Activated CD4-positive, alpha-beta T cell treated with anti-CD3 and anti-CD28 coated beads for 36 hours (primary cell): ENCODE results near the gene PSENEN. TPM values are rescaled to one million over a fixed set of nuclear protein-coding genes. Genes with fewer than 3 reads are reported as not detected.

Experiments used
- ATAC-seq: fragments of 200-7000 bp; cut with Tn5 transposase; one replicate; pipeline ENCODE4 v1.10.0; 2021; ENCODE audit warnings: mild to moderate bottlenecking, moderate library complexity
- CTCF ChIA-PET: fragments of 350-600 bp; sonication (Branson Sonifier 250); formaldehyde crosslinking; loops from one replicate; lab custom pipeline; 2021; ENCODE audit warnings: antibody characterized with exemption; lab: Charles Lee
- POLR2A ChIA-PET: fragments of 350-600 bp; sonication (Branson Sonifier 250); formaldehyde crosslinking; loops from one replicate; lab custom pipeline; 2021; ENCODE audit warnings: antibody characterized with exemption, inconsistent platforms; lab: Charles Lee
- DNase-seq: peaks from one replicate; pipeline ENCODE4 v3.0.0-alpha.2; 2020
- H3K27ac Mint-ChIP-seq: one replicate; pipeline ENCODE4 v1.8.0; 2021; ENCODE audit warnings: mixed read lengths
- H3K27me3 Mint-ChIP-seq: one replicate; pipeline ENCODE4 v1.8.0; 2021; ENCODE audit warnings: mixed read lengths
- H3K36me3 Mint-ChIP-seq: one replicate; pipeline ENCODE4 v1.8.0; 2021; ENCODE audit warnings: low read depth, mixed read lengths
- H3K4me1 Mint-ChIP-seq: one replicate; pipeline ENCODE4 v1.8.0; 2021; ENCODE audit warnings: mixed read lengths
- H3K4me3 Mint-ChIP-seq: one replicate; pipeline ENCODE4 v1.8.0; 2021; ENCODE audit warnings: mild to moderate bottlenecking, moderate library complexity, mixed read lengths
- H3K9me3 Mint-ChIP-seq: one replicate; pipeline ENCODE4 v1.8.0; 2021; ENCODE audit warnings: low read depth, mixed read lengths
- intact Hi-C, 2 experiments: fragments of 100-400 bp; cut with DNase I in 1 of 2; cut with micrococcal nuclease in 1 of 2; formaldehyde crosslinking; loops; one replicate each; pipeline versions ENCODE4 v1.14.2 to v1.15.1; 2022 to 2024; cut with DNase I, micrococcal nuclease
- total RNA-seq, 2 experiments: library from RNA; stranded (reverse); gene quantifications; one replicate each; pipeline ENCODE4 v1.2.3, GENCODE V29; 2021

PSENEN gene
- total RNA-seq, 2 experiments from 2014 or later: 36.0 to 37.9 TPM

DNA sequence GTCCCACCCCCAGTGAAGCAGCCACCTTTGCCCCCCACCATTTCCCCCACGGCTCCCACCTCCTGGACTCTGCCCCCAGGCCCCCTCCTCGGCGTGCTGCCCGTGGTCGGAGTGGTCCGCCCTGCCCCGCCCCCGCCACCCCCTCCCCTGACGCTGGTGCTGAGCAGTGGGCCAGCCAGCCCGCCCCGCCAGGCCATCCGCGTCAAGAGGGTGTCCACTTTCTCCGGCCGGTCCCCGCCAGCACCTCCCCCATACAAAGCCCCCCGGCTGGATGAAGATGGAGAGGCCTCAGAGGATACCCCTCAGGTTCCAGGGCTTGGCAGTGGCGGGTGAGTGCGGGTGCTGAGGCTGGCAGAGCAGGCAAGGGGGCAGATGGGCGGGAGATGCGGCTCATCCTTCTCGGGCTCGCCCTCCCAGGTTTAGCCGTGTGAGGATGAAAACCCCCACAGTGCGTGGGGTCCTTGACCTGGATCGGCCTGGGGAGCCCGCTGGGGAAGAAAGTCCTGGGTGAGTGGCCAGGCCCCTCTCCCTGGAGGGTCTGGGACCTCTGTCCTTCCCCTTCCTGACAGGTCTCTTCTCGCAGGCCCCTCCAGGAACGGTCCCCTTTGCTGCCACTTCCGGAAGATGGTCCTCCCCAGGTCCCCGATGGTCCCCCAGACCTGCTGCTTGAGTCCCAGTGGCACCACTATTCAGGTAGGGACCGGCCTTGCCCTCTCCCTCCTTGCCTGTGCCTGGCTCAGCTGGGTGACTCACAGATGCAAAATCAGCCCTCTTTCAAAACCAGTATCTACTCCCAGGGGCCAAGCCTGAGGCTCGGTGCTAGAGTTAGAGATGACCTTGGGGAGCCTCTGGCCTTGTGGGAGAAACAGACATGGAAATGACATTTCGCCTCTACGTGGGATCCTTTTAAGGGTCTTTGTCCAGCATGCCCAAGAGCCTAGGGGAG lies 12.0 kb upstream of the PSENEN start:
- POLR2A ChIA-PET: no interaction called here

DNA sequence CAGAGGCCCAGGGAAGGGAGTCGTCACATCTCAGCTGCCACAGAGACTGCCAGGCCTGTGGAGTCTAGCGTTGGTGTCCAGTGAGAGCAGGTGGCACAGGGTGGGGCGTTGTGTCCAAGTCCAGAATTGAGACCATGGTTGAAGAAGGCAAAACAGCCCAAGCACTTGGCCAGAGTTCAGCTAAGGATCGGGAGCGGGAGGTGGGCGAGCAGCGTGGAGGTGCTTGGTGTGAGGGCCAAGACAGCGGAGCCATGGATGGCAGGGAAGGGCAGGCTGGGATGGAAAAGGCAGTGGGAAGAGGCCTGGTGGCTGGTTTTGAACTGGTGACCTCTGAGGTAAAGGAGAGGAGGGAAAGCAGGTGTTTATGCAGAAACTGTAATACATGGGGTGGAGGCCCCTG lies 11.2 kb upstream of the PSENEN start:
- intact Hi-C loops: no loop called here
- Mint-ChIP-seq H3K36me3 (peaks cover 49% of the 10 kb centered on the region), H3K27ac (no peak overlapping the region), H3K27me3 (no peaks in the 10 kb centered on the region), H3K4me3 (no peak overlapping the region), H3K4me1 (no peaks in the 10 kb centered on the region), H3K9me3 (no peaks in the 10 kb centered on the region)
- CTCF ChIA-PET: no interaction called here
- POLR2A ChIA-PET: no interaction called here
- ATAC-seq (no peak), DNase-seq (no peak)

More for the DNA sequence above, 12.0 kb upstream of the PSENEN start:
- no peak for ATAC-seq
- CTCF ChIA-PET: no interaction called here
- Mint-ChIP-seq H3K4me1 (no peaks in the 10 kb centered on the region), H3K4me3 (no peak overlapping the region), H3K27ac (peak overlapping the region; percentile 4), H3K27me3 (no peaks in the 10 kb centered on the region), H3K9me3 (no peaks in the 10 kb centered on the region), H3K36me3 (peaks cover 53% of the 10 kb centered on the region)
- intact Hi-C loops: no loop called here
- no peak for DNase-seq

DNA sequence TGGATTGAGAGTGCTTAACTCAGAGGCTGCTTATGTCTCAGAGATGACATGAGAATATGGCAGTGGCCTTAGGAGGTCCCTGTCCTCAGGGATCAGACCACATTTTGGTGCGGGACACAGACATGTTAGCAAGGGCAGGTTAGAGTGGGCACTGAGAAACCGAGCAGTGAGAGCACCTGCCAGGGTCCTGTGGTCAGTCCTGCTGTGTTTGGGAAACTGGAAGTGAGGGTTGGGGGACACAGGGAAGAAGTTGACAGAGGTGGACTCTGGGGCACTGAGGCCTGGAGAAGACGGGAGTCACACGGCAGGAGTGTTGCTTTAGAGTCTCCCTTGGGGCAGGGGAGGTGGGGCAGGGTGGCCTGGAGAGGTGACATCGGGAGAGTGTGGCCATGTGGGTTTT lies 10.6 kb upstream of the PSENEN start:
- CTCF ChIA-PET: no interaction called here
- Mint-ChIP-seq H3K27ac (peak overlapping the region; percentile 14), H3K36me3 (peaks cover 45% of the 10 kb centered on the region), H3K4me3 (no peak overlapping the region), H3K4me1 (peaks cover 3% of the 10 kb centered on the region), H3K27me3 (no peaks in the 10 kb centered on the region), H3K9me3 (no peaks in the 10 kb centered on the region)
- POLR2A ChIA-PET: no interaction called here
- ATAC-seq (no peak), DNase-seq (no peak)
- intact Hi-C loops: no loop called here

DNA sequence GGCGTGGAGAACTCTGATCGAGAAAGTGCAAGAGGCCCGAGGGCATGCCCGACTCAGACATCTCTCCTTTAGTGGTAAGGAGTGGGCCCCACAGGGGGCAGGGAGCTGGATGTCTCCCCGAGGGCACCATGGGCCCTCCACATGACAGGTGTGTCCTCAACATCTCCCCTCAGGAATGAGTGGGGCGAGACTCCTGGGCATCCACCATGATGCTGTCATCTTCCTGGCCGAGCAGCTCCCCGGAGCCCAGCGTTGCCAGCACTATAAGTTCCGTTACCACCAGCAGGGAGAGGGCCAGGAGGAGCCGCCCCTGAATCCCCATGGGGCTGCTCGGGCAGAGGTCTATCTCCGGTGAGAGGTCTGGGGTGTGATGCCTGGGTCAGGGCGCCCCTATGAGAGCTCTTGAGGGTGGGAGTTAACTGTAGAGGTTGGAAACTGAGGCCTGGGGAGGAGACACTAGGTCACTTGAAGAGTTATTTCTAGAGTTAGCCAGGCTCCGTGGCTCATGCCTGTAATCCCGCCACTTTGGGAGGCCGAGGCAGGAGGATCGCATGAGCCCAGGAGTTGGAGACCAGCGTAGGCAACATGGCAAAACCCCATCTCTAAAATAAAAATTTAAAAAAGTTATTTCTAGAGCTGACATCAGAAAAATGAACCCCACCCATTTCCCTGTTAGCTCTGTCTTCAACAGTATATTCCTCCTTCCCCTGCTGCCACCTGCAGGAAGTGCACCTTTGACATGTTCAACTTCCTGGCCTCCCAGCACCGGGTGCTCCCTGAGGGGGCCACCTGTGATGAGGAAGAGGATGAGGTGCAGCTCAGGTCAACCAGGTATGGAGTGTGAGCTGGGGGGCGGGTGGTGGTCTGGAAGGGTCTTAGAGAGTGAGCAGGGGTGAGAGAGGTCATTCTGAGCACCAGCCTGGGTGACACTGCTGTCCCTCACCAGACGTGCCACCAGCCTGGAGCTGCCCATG lies 8.3 kb upstream of the PSENEN start:
- ChIA-PET POLR2A (interaction anchor here (1.4 kb wide), 1 partner anchor 35 kb away, joined by 6 read pairs; no protein-coding TSS in a partner anchor), CTCF (interaction anchor here (0.6 to 1.9 kb wide), 10 partner anchors 11 to 170 kb away, joined by 3 to 6 read pairs (median 3); partner anchors contain the start of gene LIN37)
- Mint-ChIP-seq H3K4me3 (no peak overlapping the region), H3K27me3 (no peaks in the 10 kb centered on the region), H3K4me1 (peaks cover 5% of the 10 kb centered on the region), H3K27ac (peak overlapping the region; percentile 52), H3K9me3 (no peaks in the 10 kb centered on the region), H3K36me3 (peaks cover 36% of the 10 kb centered on the region)
- intact Hi-C loops: no loop called here
- DNase-seq: peak; percentile 62
- ATAC-seq: no peak

DNA sequence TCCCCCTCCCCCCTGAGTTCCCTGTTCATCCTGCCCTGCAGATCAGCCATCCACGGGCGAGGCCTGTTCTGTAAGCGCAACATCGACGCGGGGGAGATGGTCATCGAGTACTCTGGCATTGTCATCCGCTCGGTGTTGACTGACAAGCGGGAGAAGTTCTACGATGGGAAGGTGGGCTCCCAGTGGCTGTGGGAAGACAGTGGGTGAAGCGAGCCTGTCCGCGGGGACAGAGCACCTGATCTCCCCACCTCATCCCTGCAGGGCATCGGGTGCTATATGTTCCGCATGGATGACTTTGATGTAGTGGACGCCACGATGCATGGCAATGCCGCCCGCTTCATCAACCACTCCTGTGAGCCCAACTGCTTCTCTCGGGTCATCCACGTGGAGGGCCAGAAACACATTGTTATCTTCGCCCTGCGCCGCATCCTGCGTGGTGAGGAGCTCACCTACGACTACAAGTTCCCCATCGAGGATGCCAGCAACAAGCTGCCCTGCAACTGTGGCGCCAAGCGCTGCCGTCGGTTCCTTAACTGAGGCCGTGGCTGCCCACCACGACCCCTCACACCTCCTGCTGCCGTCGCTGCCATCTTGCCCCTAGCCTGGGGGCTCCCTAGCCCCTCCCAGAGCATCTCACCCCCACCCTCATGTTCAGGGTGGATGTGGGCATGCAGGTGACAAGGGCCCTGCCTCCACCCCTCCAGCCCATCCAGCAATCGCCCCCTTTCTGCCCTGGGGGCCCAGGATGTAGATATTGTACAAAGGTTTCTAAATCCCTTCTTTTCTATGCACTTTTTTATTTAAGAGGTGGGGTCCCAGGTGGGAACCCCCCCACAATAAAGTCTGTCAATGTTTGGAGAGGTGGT lies 7.2 kb upstream of the PSENEN start:
- Mint-ChIP-seq H3K4me3 (no peak overlapping the region), H3K4me1 (peaks cover 13% of the 10 kb centered on the region), H3K27ac (peak overlapping the region; percentile 45), H3K9me3 (no peaks in the 10 kb centered on the region), H3K36me3 (peaks cover 44% of the 10 kb centered on the region), H3K27me3 (no peaks in the 10 kb centered on the region)
- POLR2A ChIA-PET: interaction anchor here (1.4 kb wide), 1 partner anchor 36 kb away, joined by 6 read pairs; no protein-coding TSS in a partner anchor
- intact Hi-C loops: no loop called here
- DNase-seq: no peak
- no peak for ATAC-seq
- CTCF ChIA-PET: interaction anchor here (0.6 to 1.9 kb wide), 5 partner anchors 18 to 168 kb away, joined by 3 to 6 read pairs (median 4); no protein-coding TSS in a partner anchor

DNA sequence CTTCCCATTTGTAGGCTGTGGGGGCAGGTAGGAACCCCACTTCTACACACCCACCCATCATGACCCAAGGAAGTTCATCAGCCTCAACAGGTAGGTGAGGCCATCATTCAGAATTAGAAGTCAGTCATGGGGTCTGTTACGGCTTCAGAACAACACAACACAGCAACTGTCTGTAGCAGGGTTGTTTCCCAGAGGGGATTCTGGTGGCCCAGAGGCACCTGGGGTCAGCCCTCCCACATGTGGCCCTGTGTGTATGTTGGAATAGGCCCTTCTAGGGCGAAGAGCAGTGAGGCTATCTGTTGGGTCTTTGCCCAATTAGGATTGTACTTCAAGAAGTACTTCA lies 6.6 kb upstream of the PSENEN start:
- no peaks in the 10 kb centered on the region for H3K9me3 Mint-ChIP-seq
- ChIA-PET CTCF (interaction anchor here (2.2 kb wide), 1 partner anchor 26 kb away, joined by 14 read pairs; no protein-coding TSS in a partner anchor), POLR2A (interaction anchor here (0.6 kb wide), 1 partner anchor 20 kb away, joined by 3 read pairs; no protein-coding TSS in a partner anchor)
- H3K4me3 Mint-ChIP-seq: no peak overlapping the region
- H3K4me1 Mint-ChIP-seq: peaks cover 19% of the 10 kb centered on the region
- peaks cover 45% of the 10 kb centered on the region for H3K36me3 Mint-ChIP-seq
- intact Hi-C loops: no loop called here
- no peak for ATAC-seq
- no peaks in the 10 kb centered on the region for H3K27me3 Mint-ChIP-seq
- no peak for DNase-seq
- H3K27ac Mint-ChIP-seq: peak overlapping the region; percentile 45

DNA sequence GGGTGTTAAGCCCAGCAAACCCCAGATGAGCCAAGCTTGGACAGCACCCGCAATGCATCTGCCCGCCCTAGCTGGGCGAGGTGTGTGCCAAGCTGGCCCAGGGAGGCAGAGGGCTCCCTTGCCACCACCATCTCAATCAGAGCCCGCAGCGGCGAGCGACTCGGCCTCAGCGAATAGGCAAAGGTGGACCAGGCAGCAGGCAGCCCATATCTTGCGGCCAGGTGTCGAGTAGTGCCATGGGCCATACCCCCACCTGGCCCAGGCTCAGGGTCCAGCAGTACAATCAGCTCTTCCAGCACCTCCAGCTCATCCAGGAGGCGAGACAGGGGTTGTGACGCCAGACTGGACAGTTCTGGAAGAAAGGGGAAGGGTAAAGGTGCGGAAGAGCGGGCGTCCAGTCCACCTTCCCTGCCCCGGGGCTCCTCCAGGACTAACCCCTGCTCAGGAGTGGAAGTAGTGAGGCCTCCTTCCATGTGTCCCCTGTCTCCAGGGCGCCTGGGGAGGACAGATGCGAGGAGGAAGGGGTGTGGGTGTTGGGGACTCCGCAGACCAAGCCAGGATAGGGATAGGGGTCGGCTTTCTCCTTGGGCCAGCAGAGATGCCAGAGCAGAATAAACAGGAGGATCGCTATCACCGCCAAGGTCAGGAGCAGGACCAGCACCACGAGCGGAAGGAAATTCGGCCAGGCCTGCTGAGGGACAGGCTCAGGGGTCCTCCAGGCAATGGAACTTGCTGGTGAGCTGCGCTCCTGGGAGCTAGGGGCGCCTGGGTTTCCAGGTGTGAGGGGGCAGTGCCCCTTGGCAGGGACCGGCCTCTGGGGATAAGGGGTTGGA lies 6.0 kb upstream of the PSENEN start:
- H3K36me3 Mint-ChIP-seq: peaks cover 47% of the 10 kb centered on the region

DNA sequence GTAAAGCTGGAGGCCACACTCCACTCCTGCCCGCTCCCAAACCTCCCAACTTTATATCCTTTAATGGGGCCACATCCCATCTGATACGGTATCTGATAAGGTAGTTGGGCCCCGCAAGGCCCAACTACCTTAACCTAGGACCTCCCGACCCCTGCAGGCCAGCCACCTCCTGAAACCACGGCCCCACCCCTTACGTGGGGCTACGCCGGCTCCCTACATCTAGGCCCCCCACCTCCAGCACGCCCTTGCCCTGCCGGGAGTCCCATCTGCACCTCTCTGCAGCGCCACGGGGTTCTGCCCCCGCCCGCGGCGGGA lies 5.4 kb upstream of the PSENEN start:
- Mint-ChIP-seq H3K4me1 (peaks cover 26% of the 10 kb centered on the region), H3K27ac (no peak overlapping the region), H3K36me3 (peaks cover 52% of the 10 kb centered on the region), H3K4me3 (peak overlapping the region; percentile 82), H3K27me3 (no peaks in the 10 kb centered on the region), H3K9me3 (no peaks in the 10 kb centered on the region)
- intact Hi-C loops: loop anchor here (1.0 to 10.0 kb wide), 14 partner anchors 18 to 595 kb away; partner anchors contain the start of genes APLP1 (in 1 of the 2), ARHGAP33 (in 1 of the 2), ETV2 (in 1 of the 2) and FXYD7 (in 1 of the 2)
- DNase-seq (no peak), ATAC-seq (peak; percentile 1)
- ChIA-PET POLR2A (interaction anchor here (0.6 to 1.3 kb wide), 8 partner anchors 10 to 50 kb away, joined by 3 to 6 read pairs (median 4); no protein-coding TSS in a partner anchor), CTCF (interaction anchor here (0.6 to 2.2 kb wide), 8 partner anchors 9 to 274 kb away, joined by 3 to 14 read pairs (median 3); partner anchors contain the start of genes ALKBH6 and HAUS5)

More for the DNA sequence above, 6.0 kb upstream of the PSENEN start:
- DNase-seq (no peak), ATAC-seq (no peak)
- peak overlapping the region; percentile 82 for H3K4me3 Mint-ChIP-seq
- no peaks in the 10 kb centered on the region for H3K9me3 Mint-ChIP-seq
- intact Hi-C loops: loop anchor here (1.0 to 10.0 kb wide), 14 partner anchors 19 to 595 kb away; partner anchors contain the start of genes APLP1 (in 1 of the 2), ARHGAP33 (in 1 of the 2), ETV2 (in 1 of the 2) and FXYD7 (in 1 of the 2)
- peaks cover 25% of the 10 kb centered on the region for H3K4me1 Mint-ChIP-seq
- ChIA-PET CTCF (interaction anchor here (0.6 to 2.2 kb wide), 5 partner anchors 12 to 275 kb away, joined by 3 to 14 read pairs (median 4); partner anchors contain the start of gene ALKBH6), POLR2A (interaction anchor here (0.6 to 1.3 kb wide), 3 partner anchors 9 to 37 kb away, joined by 3 read pairs; no protein-coding TSS in a partner anchor)
- no peak overlapping the region for H3K27ac Mint-ChIP-seq
- no peaks in the 10 kb centered on the region for H3K27me3 Mint-ChIP-seq

DNA sequence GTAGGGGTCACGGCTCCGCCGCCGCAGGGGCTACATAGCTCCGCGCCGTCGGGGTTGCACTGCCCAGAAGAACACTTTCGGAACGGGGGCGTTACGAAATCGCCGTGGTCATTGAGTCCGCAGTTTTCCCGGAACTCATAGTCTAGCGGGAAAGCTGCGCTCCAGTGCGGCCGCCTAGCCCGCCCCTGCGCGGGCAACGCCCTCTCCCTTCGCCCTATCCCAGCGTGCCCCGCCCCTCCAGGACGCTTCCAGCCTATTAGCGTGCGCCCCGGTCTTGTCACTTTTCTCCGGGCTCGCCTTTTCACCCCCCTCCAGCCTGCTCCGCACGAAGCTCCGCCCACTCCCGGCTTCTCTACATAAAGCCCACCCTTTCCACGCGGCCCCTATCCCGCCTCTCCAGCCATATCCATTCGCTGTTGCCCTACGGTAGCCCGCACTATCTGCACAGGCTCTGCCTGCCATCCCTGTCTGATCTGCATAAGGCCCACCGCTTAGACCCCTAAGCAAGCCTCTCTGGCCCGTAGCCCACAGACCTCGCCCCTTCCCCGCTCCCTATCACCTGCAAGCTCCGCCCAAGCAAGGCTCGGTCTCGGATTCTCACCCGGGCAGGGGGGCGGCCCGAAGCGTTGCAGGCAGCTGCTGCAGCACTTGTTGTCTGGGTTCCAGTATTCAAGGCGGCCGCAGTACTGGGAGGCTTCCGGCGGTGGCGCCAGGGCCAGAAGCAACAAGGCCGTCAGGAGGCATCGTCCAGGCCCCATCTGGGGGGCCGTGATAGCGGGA lies 4.8 kb upstream of the PSENEN start:
- ChIA-PET CTCF (interaction anchor here (0.6 to 2.2 kb wide), 14 partner anchors 10 to 274 kb away, joined by 3 to 14 read pairs (median 3); partner anchors contain the start of genes ALKBH6 and HAUS5), POLR2A (interaction anchor here (0.6 to 1.3 kb wide), 9 partner anchors 10 to 49 kb away, joined by 3 to 6 read pairs (median 4); no protein-coding TSS in a partner anchor)
- peak overlapping the region; percentile 82 for H3K4me3 Mint-ChIP-seq
- H3K4me1 Mint-ChIP-seq: peaks cover 28% of the 10 kb centered on the region
- H3K9me3 Mint-ChIP-seq: no peaks in the 10 kb centered on the region
- H3K36me3 Mint-ChIP-seq: peaks cover 49% of the 10 kb centered on the region
- intact Hi-C loops: loop anchor here (1.0 to 10.0 kb wide), 14 partner anchors 18 to 596 kb away; partner anchors contain the start of genes APLP1 (in 1 of the 2), ARHGAP33 (in 1 of the 2), ETV2 (in 1 of the 2) and FXYD7 (in 1 of the 2)
- ATAC-seq (peak; percentile 67), DNase-seq (peak; percentile 99)
- peak overlapping the region; percentile 96 for H3K27ac Mint-ChIP-seq
- H3K27me3 Mint-ChIP-seq: no peaks in the 10 kb centered on the region
